HFFc6 (cell line): Measurements from ENCODE around the gene REEP1. TPM values are rescaled to one million over a fixed set of nuclear protein-coding genes. Genes with fewer than 3 reads are reported as not detected.
A peak's percentile ranks its signal among the peaks of the same experiment; 100 is the strongest.

ENCODE experiments used
- DNase-seq: peaks from one replicate; pipeline ENCODE4 v3.0.0-alpha.2; 2018
- H3K27ac Mint-ChIP-seq: 2 replicates; pipeline ENCODE4 v1.8.0; 2020; ENCODE audit warnings: mild to moderate bottlenecking, mixed read lengths
- H3K27me3 Mint-ChIP-seq: 2 replicates; pipeline ENCODE4 v1.8.0; 2021; ENCODE audit warnings: mild to moderate bottlenecking, moderate library complexity, mixed read lengths; ENCODE audit not compliant: insufficient read depth
- H3K36me3 Mint-ChIP-seq: 2 replicates; pipeline ENCODE4 v1.8.0; 2021; ENCODE audit warnings: low read depth, mixed read lengths
- H3K4me1 Mint-ChIP-seq: 2 replicates; pipeline ENCODE4 v1.8.0; 2020; ENCODE audit warnings: low read depth, mixed read lengths
- H3K4me3 Mint-ChIP-seq: 2 replicates; pipeline ENCODE4 v1.8.0; 2020; ENCODE audit warnings: mild to moderate bottlenecking, moderate library complexity, mixed read lengths
- H3K9me3 Mint-ChIP-seq: 2 replicates; pipeline ENCODE4 v1.8.0; 2020; ENCODE audit warnings: mild to moderate bottlenecking, mixed read lengths
- CTCF ChIP-seq: fragments of 200-600 bp; sonication (generic); IDR thresholded peaks from 2 replicates; pipeline ENCODE4 v1.5.0; 2021; ENCODE audit warnings: antibody characterized with exemption, mild to moderate bottlenecking
- total RNA-seq, 6 experiments: library from RNA; stranded (reverse); fragmentation: NEBNext Ultra II Directional; extraction: Animal tissue kit (Norgen Biotek cat#: 25700); gene quantifications; 2 replicates in 1 of 6; 3 replicates in 5 of 6; pipeline ENCODE4 v1.2.3, GENCODE V29; 2021

REEP1 gene
- total RNA-seq, 6 experiments from 2014 or later, result 0.07 to 0.23 (median 0.15) TPM

GRCh38 chr2:86336675-86337243 lies 667 bp downstream of the REEP1 start:
- Mint-ChIP-seq H3K27me3 (peaks cover 65% of the 10 kb centered on the region), H3K4me3 (peak overlapping the region; percentile 62)
- TF ChIP-seq CTCF, result no peak

GRCh38 chr2:86335865-86336674 lies 1.4 kb downstream of the REEP1 start:
- H3K9me3 Mint-ChIP-seq, result no peaks in the 10 kb centered on the region; the same call in 1 of the 2 replicates
- no peak for TF ChIP-seq CTCF
- H3K36me3 Mint-ChIP-seq, result no peaks in the 10 kb centered on the region; the same call in 1 of the 2 replicates
- H3K27ac Mint-ChIP-seq, result no peak overlapping the region
- no peak for DNase-seq
- no peak overlapping the region for H3K4me3 Mint-ChIP-seq
- H3K27me3 Mint-ChIP-seq, result peaks cover 63% of the 10 kb centered on the region
- no peaks in the 10 kb centered on the region for H3K4me1 Mint-ChIP-seq

More at GRCh38 chr2:86336675-86337243, 667 bp downstream of the REEP1 start:
- Mint-ChIP-seq H3K36me3 (no peaks in the 10 kb centered on the region; the same call in 1 of the 2 replicates), H3K4me1 (no peaks in the 10 kb centered on the region), H3K9me3 (no peaks in the 10 kb centered on the region; the same call in 1 of the 2 replicates), H3K27ac (no peak overlapping the region)
- no peak for DNase-seq

GRCh38 chr2:86333378-86333777 lies 4.0 kb downstream of the REEP1 start:
- peaks cover 58% of the 10 kb centered on the region for H3K27me3 Mint-ChIP-seq
- H3K27ac Mint-ChIP-seq, result no peak overlapping the region

GRCh38 chr2:86332654-86333053 lies 4.8 kb downstream of the REEP1 start:
- Mint-ChIP-seq H3K4me3 (no peak overlapping the region), H3K27me3 (peaks cover 59% of the 10 kb centered on the region)
- no peak for TF ChIP-seq CTCF

More at GRCh38 chr2:86333378-86333777, 4.0 kb downstream of the REEP1 start:
- TF ChIP-seq CTCF, result no peak
- H3K9me3 Mint-ChIP-seq, result no peaks in the 10 kb centered on the region; the same call in 1 of the 2 replicates
- DNase-seq, result no peak
- H3K4me1 Mint-ChIP-seq, result no peaks in the 10 kb centered on the region
- no peak overlapping the region for H3K4me3 Mint-ChIP-seq
- H3K36me3 Mint-ChIP-seq, result no peaks in the 10 kb centered on the region

GRCh38 chr2:86331384-86331783 lies 6.0 kb downstream of the REEP1 start:
- Mint-ChIP-seq H3K27me3 (peaks cover 58% of the 10 kb centered on the region), H3K27ac (no peak overlapping the region), H3K9me3 (no peaks in the 10 kb centered on the region; the same call in 1 of the 2 replicates), H3K4me1 (no peaks in the 10 kb centered on the region), H3K36me3 (no peaks in the 10 kb centered on the region), H3K4me3 (no peak overlapping the region)
- DNase-seq, result no peak
- TF ChIP-seq CTCF, result no peak

More at GRCh38 chr2:86332654-86333053, 4.8 kb downstream of the REEP1 start:
- Mint-ChIP-seq H3K27ac (no peak overlapping the region), H3K4me1 (no peaks in the 10 kb centered on the region), H3K9me3 (no peaks in the 10 kb centered on the region; the same call in 1 of the 2 replicates), H3K36me3 (no peaks in the 10 kb centered on the region)
- no peak for DNase-seq
